Measurements from ENCODE around the gene GALNT7.

GALNT7 gene

GRCh38 chr4:173145131-173145530, 23.5 kb upstream of the GALNT7 start:
- Histone ChIP-seq H3K9me3 (ENCODE audit: insufficient read depth, low read length) (no peaks in the 10 kb centered on the region), H2AFZ (ENCODE audit: low read depth, low read length) (no peak overlapping the region), H3K4me2 (ENCODE audit: low read length) (no peak overlapping the region), H3K27me3 (ENCODE audit: low read depth, low read length) (no peaks in the 10 kb centered on the region), H3K79me2 (ENCODE audit: low read length) (no peaks in the 10 kb centered on the region), H3K36me3 (replicated peaks; ENCODE audit: low read depth, low read length) (no peaks in the 10 kb centered on the region), H3K9ac (ENCODE audit: low read length) (no peak overlapping the region), H4K20me1 (ENCODE audit: insufficient read depth, low read length) (no peaks in the 10 kb centered on the region), H3K27ac (ENCODE audit: low read length) (no peak overlapping the region), H3K4me1 (ENCODE audit: low read length) (no peaks in the 10 kb centered on the region), H3K4me3 (ENCODE audit: low read length) (no peak overlapping the region)
- TF ChIP-seq EZH2phosphoT487 (IDR thresholded peaks at IDR 0.05; ENCODE audit: low read depth) = no peak
- no peak for TF ChIP-seq CTCF (IDR thresholded peaks at IDR 0.05; ENCODE audit: low read depth, low read length)

- no peak for TF ChIP-seq EZH2phosphoT487 (IDR thresholded peaks at IDR 0.05; ENCODE audit: low read depth)
- no peak for TF ChIP-seq CTCF (IDR thresholded peaks at IDR 0.05; ENCODE audit: low read depth, low read length)
- Histone ChIP-seq H3K9me3 (ENCODE audit: insufficient read depth, low read length) (no peaks in the 10 kb centered on the region), H3K4me2 (ENCODE audit: low read length) (no peak overlapping the region), H3K27me3 (ENCODE audit: low read depth, low read length) (no peaks in the 10 kb centered on the region), H3K9ac (ENCODE audit: low read length) (no peak overlapping the region), H4K20me1 (ENCODE audit: insufficient read depth, low read length) (no peaks in the 10 kb centered on the region), H3K36me3 (replicated peaks; ENCODE audit: low read depth, low read length) (no peaks in the 10 kb centered on the region), H3K27ac (ENCODE audit: low read length) (no peak overlapping the region), H2AFZ (ENCODE audit: low read depth, low read length) (no peak overlapping the region), H3K4me3 (ENCODE audit: low read length) (no peak overlapping the region), H3K79me2 (ENCODE audit: low read length) (no peaks in the 10 kb centered on the region), H3K4me1 (ENCODE audit: low read length) (no peaks in the 10 kb centered on the region)
These were observed 22.2 kb upstream of the GALNT7 start for GRCh38 chr4:173146456-173146855.

- no peak overlapping the region for H3K27ac ChIP-seq (ENCODE audit: low read length)
- no peaks in the 10 kb centered on the region for H3K4me1 ChIP-seq (ENCODE audit: low read length)
- no peak overlapping the region for H3K9ac ChIP-seq (ENCODE audit: low read length)
- no peaks in the 10 kb centered on the region for H4K20me1 ChIP-seq (ENCODE audit: insufficient read depth, low read length)
- no peaks in the 10 kb centered on the region for H3K27me3 ChIP-seq (ENCODE audit: low read depth, low read length)
- H2AFZ ChIP-seq (ENCODE audit: low read depth, low read length) = no peak overlapping the region
- no peaks in the 10 kb centered on the region for H3K79me2 ChIP-seq (ENCODE audit: low read length)
- H3K4me3 ChIP-seq (ENCODE audit: low read length) = no peak overlapping the region
- no peaks in the 10 kb centered on the region for H3K9me3 ChIP-seq (ENCODE audit: insufficient read depth, low read length)
- no peak for TF ChIP-seq CTCF (IDR thresholded peaks at IDR 0.05; ENCODE audit: low read depth, low read length)
- TF ChIP-seq EZH2phosphoT487 (IDR thresholded peaks at IDR 0.05; ENCODE audit: low read depth) = no peak
- no peaks in the 10 kb centered on the region for H3K36me3 ChIP-seq (replicated peaks; ENCODE audit: low read depth, low read length)
- H3K4me2 ChIP-seq (ENCODE audit: low read length) = no peak overlapping the region
These were observed 17.1 kb upstream of the GALNT7 start for GRCh38 chr4:173151496-173151895.

GRCh38 chr4:173152104-173152503, 16.5 kb upstream of the GALNT7 start:
- Histone ChIP-seq H3K9ac (ENCODE audit: low read length) (no peak overlapping the region), H3K4me2 (ENCODE audit: low read length) (no peak overlapping the region), H2AFZ (ENCODE audit: low read depth, low read length) (no peak overlapping the region), H3K4me3 (ENCODE audit: low read length) (no peak overlapping the region), H3K27ac (ENCODE audit: low read length) (no peak overlapping the region), H3K36me3 (replicated peaks; ENCODE audit: low read depth, low read length) (no peaks in the 10 kb centered on the region), H4K20me1 (ENCODE audit: insufficient read depth, low read length) (no peaks in the 10 kb centered on the region), H3K9me3 (ENCODE audit: insufficient read depth, low read length) (no peaks in the 10 kb centered on the region), H3K4me1 (ENCODE audit: low read length) (peaks cover under 1% of the 10 kb centered on the region), H3K27me3 (ENCODE audit: low read depth, low read length) (no peaks in the 10 kb centered on the region), H3K79me2 (ENCODE audit: low read length) (no peaks in the 10 kb centered on the region)
- TF ChIP-seq CTCF (IDR thresholded peaks at IDR 0.05; ENCODE audit: low read depth, low read length) (no peak), EZH2phosphoT487 (IDR thresholded peaks at IDR 0.05; ENCODE audit: low read depth) (no peak)
